ENCODE measurements around the gene PRLR.

GRCh38 chr5:35198686-35199085, 31.6 kb downstream of the PRLR start:
- no peak for TF ChIP-seq ZNF256 (CRISPR knock-in tag; conservative IDR thresholded peaks at IDR 0.05)
- TF ChIP-seq CTCF (CRISPR knock-in tag; IDR thresholded peaks at IDR 0.05) = no peak
- TF ChIP-seq SKIL (CRISPR knock-in tag; IDR thresholded peaks at IDR 0.05; ENCODE audit: borderline replicate concordance) = no peak
- no peak for TF ChIP-seq HNRNPH1 (optimal IDR thresholded peaks at IDR 0.05; ENCODE audit: low read depth, low read length)
- no peak for TF ChIP-seq POLR2AphosphoS2 (IDR thresholded peaks at IDR 0.05; ENCODE audit: low read depth, low read length)
